Measurements from ENCODE around the gene POF1B.

- TF ChIP-seq, protein P1, sequence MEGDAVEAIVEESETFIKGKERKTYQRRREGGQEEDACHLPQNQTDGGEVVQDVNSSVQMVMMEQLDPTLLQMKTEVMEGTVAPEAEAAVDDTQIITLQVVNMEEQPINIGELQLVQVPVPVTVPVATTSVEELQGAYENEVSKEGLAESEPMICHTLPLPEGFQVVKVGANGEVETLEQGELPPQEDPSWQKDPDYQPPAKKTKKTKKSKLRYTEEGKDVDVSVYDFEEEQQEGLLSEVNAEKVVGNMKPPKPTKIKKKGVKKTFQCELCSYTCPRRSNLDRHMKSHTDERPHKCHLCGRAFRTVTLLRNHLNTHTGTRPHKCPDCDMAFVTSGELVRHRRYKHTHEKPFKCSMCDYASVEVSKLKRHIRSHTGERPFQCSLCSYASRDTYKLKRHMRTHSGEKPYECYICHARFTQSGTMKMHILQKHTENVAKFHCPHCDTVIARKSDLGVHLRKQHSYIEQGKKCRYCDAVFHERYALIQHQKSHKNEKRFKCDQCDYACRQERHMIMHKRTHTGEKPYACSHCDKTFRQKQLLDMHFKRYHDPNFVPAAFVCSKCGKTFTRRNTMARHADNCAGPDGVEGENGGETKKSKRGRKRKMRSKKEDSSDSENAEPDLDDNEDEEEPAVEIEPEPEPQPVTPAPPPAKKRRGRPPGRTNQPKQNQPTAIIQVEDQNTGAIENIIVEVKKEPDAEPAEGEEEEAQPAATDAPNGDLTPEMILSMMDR (IDR thresholded peaks at IDR 0.05): no peak
- no peak for TF ChIP-seq POLR2A (IDR thresholded peaks at IDR 0.05)
Observed at GRCh38 chrX:85288992-85289723, 90.3 kb downstream of the POF1B start.
